Activated T-helper 2 cell treated with anti-CD3 and anti-CD28 coated beads, Interferon-gamma antibody, Interleukin-2, Interleukin-4, amounts not matched to agents 10 μg/mL and 5 μg/mL and 100 μg/mL, durations not matched to agents 14 hours and 24 hours and 36 hours (primary cell): ENCODE data around the gene CDH4. TPM values are rescaled to one million over a fixed set of nuclear protein-coding genes. Genes with fewer than 3 reads are reported as not detected.

Source experiments
- DNase-seq: peaks from one replicate; pipeline ENCODE4 v3.0.0; 2021; ENCODE audit warnings: low spot score
- H3K27ac Mint-ChIP-seq: one replicate; pipeline ENCODE4 v1.8.0; 2021; ENCODE audit warnings: mixed read lengths
- H3K27me3 Mint-ChIP-seq: one replicate; pipeline ENCODE4 v1.8.0; 2021; ENCODE audit warnings: low read depth, mixed read lengths
- H3K36me3 Mint-ChIP-seq: one replicate; pipeline ENCODE4 v1.8.0; 2021; ENCODE audit warnings: low read depth, mixed read lengths
- H3K4me1 Mint-ChIP-seq: one replicate; pipeline ENCODE4 v1.8.0; 2021; ENCODE audit warnings: low read depth, mixed read lengths
- H3K4me3 Mint-ChIP-seq: one replicate; pipeline ENCODE4 v1.8.0; 2021; ENCODE audit warnings: low read depth, mild to moderate bottlenecking, moderate library complexity, mixed read lengths
- H3K9me3 Mint-ChIP-seq: one replicate; pipeline ENCODE4 v1.8.0; 2021; ENCODE audit warnings: mixed read lengths
- intact Hi-C: fragments of 100-400 bp; cut with micrococcal nuclease; formaldehyde crosslinking; loops from one replicate; pipeline ENCODE4 v1.15.1; 2023
- total RNA-seq: library from RNA; stranded (reverse); gene quantifications from 2 replicates; pipeline ENCODE4 v1.2.3, GENCODE V29; 2022

Gene CDH4
- total RNA-seq, 1 donor from 2014 or later, result not detected

- no peak overlapping the region for H3K4me3 Mint-ChIP-seq
- H3K4me1 Mint-ChIP-seq, result no peaks in the 10 kb centered on the region
- H3K27ac Mint-ChIP-seq, result no peak overlapping the region
- H3K27me3 Mint-ChIP-seq, result no peaks in the 10 kb centered on the region
- intact Hi-C loops, result no loop called here
- H3K9me3 Mint-ChIP-seq, result no peaks in the 10 kb centered on the region
- no peak for DNase-seq
- H3K36me3 Mint-ChIP-seq, result no peaks in the 10 kb centered on the region
These were observed 592.6 kb downstream of the CDH4 start for GRCh38 chr20:61844621-61845020.

- no peak overlapping the region for H3K27ac Mint-ChIP-seq
- no peaks in the 10 kb centered on the region for H3K27me3 Mint-ChIP-seq
- no peak for DNase-seq
- H3K4me3 Mint-ChIP-seq, result no peak overlapping the region
- H3K4me1 Mint-ChIP-seq, result no peaks in the 10 kb centered on the region
- no peaks in the 10 kb centered on the region for H3K9me3 Mint-ChIP-seq
- no peaks in the 10 kb centered on the region for H3K36me3 Mint-ChIP-seq
- intact Hi-C loops, result no loop called here
These were observed 593.2 kb downstream of the CDH4 start for GRCh38 chr20:61845233-61845671.

- Mint-ChIP-seq H3K4me3 (no peak overlapping the region), H3K27me3 (no peaks in the 10 kb centered on the region), H3K27ac (no peak overlapping the region), H3K36me3 (no peaks in the 10 kb centered on the region), H3K4me1 (no peaks in the 10 kb centered on the region), H3K9me3 (no peaks in the 10 kb centered on the region)
- no peak for DNase-seq
- intact Hi-C loops, result no loop called here
These were observed 594.0 kb downstream of the CDH4 start for GRCh38 chr20:61846074-61846473.

- DNase-seq, result no peak
- intact Hi-C loops, result no loop called here
- H3K4me3 Mint-ChIP-seq, result no peak overlapping the region
- H3K27ac Mint-ChIP-seq, result no peak overlapping the region
- H3K4me1 Mint-ChIP-seq, result no peaks in the 10 kb centered on the region
- no peaks in the 10 kb centered on the region for H3K9me3 Mint-ChIP-seq
- H3K27me3 Mint-ChIP-seq, result no peaks in the 10 kb centered on the region
- H3K36me3 Mint-ChIP-seq, result no peaks in the 10 kb centered on the region
These were observed 594.8 kb downstream of the CDH4 start for GRCh38 chr20:61846741-61847419.

GRCh38 chr20:61847420-61847748, 595.3 kb downstream of the CDH4 start:
- no peak overlapping the region for H3K27ac Mint-ChIP-seq
- H3K36me3 Mint-ChIP-seq, result no peaks in the 10 kb centered on the region
- no peak for DNase-seq
- intact Hi-C loops, result no loop called here
- no peaks in the 10 kb centered on the region for H3K9me3 Mint-ChIP-seq
- H3K4me1 Mint-ChIP-seq, result no peaks in the 10 kb centered on the region
- no peaks in the 10 kb centered on the region for H3K27me3 Mint-ChIP-seq
- no peak overlapping the region for H3K4me3 Mint-ChIP-seq

DNA sequence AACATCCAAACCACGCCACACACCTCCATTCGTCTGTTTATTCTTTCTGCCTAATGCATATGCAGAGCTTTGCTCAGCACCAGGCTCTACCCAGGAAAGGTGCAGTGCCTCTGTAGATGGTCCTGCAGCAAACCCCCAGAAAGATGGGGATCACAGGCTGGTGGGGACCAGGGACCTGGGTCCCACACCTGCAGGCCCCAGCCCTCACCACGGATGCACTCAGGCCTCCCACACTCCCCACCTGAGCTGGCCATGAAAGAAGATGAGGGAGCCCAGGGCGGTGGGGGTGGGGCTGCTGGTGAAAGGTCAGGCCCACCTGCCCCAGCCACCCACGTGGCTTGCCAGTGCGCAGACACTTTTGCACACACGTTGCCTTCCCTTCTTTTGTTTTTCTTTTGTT, 595.9 kb downstream of the CDH4 start:
- H3K4me1 Mint-ChIP-seq, result no peaks in the 10 kb centered on the region
- H3K4me3 Mint-ChIP-seq, result no peak overlapping the region
- no peaks in the 10 kb centered on the region for H3K36me3 Mint-ChIP-seq
- DNase-seq, result no peak
- no peaks in the 10 kb centered on the region for H3K9me3 Mint-ChIP-seq
- H3K27ac Mint-ChIP-seq, result no peak overlapping the region
- intact Hi-C loops, result no loop called here
- no peaks in the 10 kb centered on the region for H3K27me3 Mint-ChIP-seq

DNA sequence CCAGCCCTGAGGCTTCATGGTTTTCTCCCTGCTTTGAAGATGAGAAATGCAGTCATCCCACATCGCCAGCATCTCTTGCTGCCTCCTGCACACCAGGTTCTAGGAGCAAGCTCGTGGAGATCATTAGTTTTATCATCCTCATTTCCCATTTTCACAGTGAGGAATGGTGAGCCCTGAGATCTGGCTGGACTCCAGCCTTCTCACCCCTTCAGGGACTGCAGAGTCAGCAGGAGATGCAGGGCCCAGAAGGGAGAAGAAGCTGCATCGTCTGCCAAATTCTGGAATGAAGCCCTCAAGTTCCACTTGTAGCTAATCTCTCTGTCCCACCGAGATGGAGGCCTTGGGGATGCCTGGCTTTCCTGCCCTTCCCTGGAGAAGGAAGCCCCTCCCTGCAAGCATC, 596.8 kb downstream of the CDH4 start:
- H3K36me3 Mint-ChIP-seq, result no peaks in the 10 kb centered on the region
- H3K4me3 Mint-ChIP-seq, result no peak overlapping the region
- no peaks in the 10 kb centered on the region for H3K4me1 Mint-ChIP-seq
- H3K27ac Mint-ChIP-seq, result no peak overlapping the region
- intact Hi-C loops, result no loop called here
- no peaks in the 10 kb centered on the region for H3K9me3 Mint-ChIP-seq
- H3K27me3 Mint-ChIP-seq, result no peaks in the 10 kb centered on the region
- DNase-seq, result no peak

GRCh38 chr20:61849376-61849775, 597.3 kb downstream of the CDH4 start:
- intact Hi-C loops, result no loop called here
- no peak for DNase-seq

GRCh38 chr20:61849822-61850221, 597.8 kb downstream of the CDH4 start:
- intact Hi-C loops, result no loop called here
- Mint-ChIP-seq H3K27me3 (no peaks in the 10 kb centered on the region), H3K27ac (no peak overlapping the region), H3K9me3 (no peaks in the 10 kb centered on the region), H3K4me3 (no peak overlapping the region), H3K36me3 (no peaks in the 10 kb centered on the region), H3K4me1 (no peaks in the 10 kb centered on the region)
- DNase-seq, result no peak

More at GRCh38 chr20:61849376-61849775, 597.3 kb downstream of the CDH4 start:
- H3K27me3 Mint-ChIP-seq, result no peaks in the 10 kb centered on the region
- H3K9me3 Mint-ChIP-seq, result no peaks in the 10 kb centered on the region
- H3K4me3 Mint-ChIP-seq, result no peak overlapping the region
- no peaks in the 10 kb centered on the region for H3K4me1 Mint-ChIP-seq
- H3K27ac Mint-ChIP-seq, result no peak overlapping the region
- H3K36me3 Mint-ChIP-seq, result no peaks in the 10 kb centered on the region

GRCh38 chr20:61850457-61850856, 598.4 kb downstream of the CDH4 start:
- Mint-ChIP-seq H3K9me3 (no peaks in the 10 kb centered on the region), H3K27me3 (no peaks in the 10 kb centered on the region), H3K27ac (no peak overlapping the region), H3K36me3 (no peaks in the 10 kb centered on the region), H3K4me1 (no peaks in the 10 kb centered on the region), H3K4me3 (no peak overlapping the region)
- no peak for DNase-seq
- intact Hi-C loops, result no loop called here

DNA sequence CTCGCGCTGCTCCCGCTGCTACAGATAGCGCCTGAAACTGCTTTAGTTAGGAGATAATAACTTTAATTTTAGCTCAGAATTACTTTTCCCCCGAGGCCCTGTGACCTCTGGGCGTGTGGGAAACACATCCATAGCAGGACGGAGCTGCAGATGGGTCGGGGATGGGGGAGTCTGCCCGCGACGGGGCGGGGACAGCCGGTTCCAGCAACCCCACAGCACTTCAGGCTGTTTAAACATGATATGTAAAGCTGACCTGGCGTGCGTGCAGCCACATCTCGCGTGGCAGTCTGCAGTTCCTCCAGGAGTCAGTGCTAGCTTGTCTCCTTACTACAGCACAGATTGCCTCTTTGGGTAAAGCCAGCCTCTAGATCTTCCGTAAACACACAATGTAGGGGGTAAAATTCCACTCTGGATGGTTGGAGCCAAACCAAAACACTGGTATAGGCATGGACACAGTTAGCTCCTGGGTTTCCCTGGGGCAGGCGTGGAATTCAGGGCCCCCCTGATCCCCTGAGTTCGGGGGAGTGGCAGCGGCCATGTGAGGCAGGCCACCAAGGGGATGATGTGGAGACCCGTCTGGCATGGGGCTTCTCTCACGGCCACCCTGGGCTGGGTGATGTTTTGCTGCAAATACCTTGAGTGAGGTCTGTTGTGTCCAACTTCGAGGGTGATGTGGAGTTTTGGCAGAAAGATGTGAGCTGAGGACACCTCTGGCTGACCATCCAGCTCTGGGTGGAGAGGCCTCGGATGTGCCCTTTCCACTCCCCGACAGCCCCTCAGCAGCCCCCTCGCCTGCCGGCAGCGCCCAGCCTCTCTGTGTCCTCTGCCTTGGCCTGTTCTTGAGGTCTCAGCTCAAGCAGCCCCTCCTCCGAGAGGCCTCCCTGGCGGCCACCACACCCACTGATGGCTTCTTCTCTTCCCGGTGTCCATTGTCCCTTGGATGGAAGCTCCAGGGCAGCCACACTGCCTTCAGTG, 599.2 kb downstream of the CDH4 start:
- Mint-ChIP-seq H3K9me3 (no peaks in the 10 kb centered on the region), H3K4me1 (no peaks in the 10 kb centered on the region), H3K27ac (no peak overlapping the region), H3K4me3 (no peak overlapping the region), H3K27me3 (no peaks in the 10 kb centered on the region), H3K36me3 (no peaks in the 10 kb centered on the region)
- intact Hi-C loops, result no loop called here
- DNase-seq, result no peak

GRCh38 chr20:61852268-61853072, 600.4 kb downstream of the CDH4 start:
- H3K27ac Mint-ChIP-seq, result no peak overlapping the region
- DNase-seq, result no peak
- no peaks in the 10 kb centered on the region for H3K4me1 Mint-ChIP-seq
- H3K36me3 Mint-ChIP-seq, result no peaks in the 10 kb centered on the region
- no peak overlapping the region for H3K4me3 Mint-ChIP-seq
- intact Hi-C loops, result no loop called here
- H3K27me3 Mint-ChIP-seq, result no peaks in the 10 kb centered on the region
- no peaks in the 10 kb centered on the region for H3K9me3 Mint-ChIP-seq
